HG02938 (cell line): Measurements from ENCODE around the gene KCMF1.

Source experiments
- ATAC-seq: cut with Tn5 transposase; IDR thresholded peaks from one replicate; pipeline ENCODE4 v1.9.1; 2021; ENCODE audit warnings: mild to moderate bottlenecking, moderate library complexity; ENCODE audit not compliant: unreplicated experiment

Gene KCMF1

GRCh38 chr2:85076618-85077274 is 105.8 kb downstream of the KCMF1 start:
- no peak for ATAC-seq

GRCh38 chr2:85077859-85078419 is 107.0 kb downstream of the KCMF1 start:
- no peak for ATAC-seq

DNA sequence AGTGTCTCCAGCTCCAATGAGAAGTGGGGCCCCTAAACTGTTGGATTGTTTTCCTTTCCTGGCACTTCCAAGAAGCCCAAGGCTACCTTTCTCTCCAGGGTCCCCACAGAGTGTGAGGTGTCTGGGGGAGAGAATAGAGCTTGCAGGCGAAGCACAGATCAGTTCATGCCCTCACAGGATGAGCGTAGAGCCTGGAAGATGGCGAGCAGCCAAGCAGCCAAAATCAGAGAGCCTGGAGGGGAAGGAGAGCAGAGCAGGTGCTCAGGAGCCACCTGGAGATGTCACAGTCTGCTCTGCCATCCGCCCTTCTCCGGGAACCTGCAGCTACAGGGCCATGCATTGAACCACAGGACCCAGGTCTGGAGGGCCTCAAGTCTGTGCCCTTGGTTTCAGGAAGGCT is 107.6 kb downstream of the KCMF1 start:
- ATAC-seq = no peak

- ATAC-seq = no peak
Measured at GRCh38 chr2:85083092-85083491, 112.1 kb downstream of the KCMF1 start.

DNA sequence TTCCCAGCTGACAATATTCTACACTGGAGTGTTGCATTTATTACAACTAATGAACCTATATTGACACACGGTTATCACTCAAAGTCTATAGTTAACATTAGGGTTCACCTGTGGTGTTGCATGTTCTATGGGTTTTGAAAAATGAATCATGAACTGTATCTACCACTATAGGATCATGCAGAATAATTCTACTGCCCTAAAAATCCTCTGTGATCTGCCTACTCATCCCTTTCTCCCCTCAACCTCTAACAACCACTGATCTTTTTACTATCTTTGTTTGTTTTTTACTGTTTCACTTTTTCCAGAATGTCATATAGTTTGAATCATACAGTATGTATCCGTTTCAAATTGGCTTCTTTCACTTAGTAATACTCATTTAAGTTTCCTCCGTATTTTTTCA is 114.6 kb downstream of the KCMF1 start:
- no peak for ATAC-seq

DNA sequence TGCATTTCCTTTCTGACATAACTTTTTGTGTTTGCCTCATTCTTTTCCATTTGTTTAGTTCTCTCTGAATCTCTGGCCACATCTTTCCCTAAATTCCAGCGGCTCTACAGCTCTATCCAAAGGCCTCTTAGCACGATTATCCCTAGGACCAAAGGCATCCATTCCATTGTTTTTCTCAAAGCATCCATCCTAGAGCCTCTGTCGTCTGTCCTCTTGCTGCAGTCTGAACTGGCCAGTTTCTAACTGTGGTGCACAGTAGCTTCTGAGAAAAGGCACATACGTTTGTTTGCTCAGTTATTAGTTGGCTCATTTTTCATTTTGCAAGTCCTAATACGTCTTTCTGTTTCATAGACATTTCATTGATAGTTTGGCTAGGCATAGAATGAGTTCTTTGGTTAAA is 116.6 kb downstream of the KCMF1 start:
- ATAC-seq = no peak

DNA sequence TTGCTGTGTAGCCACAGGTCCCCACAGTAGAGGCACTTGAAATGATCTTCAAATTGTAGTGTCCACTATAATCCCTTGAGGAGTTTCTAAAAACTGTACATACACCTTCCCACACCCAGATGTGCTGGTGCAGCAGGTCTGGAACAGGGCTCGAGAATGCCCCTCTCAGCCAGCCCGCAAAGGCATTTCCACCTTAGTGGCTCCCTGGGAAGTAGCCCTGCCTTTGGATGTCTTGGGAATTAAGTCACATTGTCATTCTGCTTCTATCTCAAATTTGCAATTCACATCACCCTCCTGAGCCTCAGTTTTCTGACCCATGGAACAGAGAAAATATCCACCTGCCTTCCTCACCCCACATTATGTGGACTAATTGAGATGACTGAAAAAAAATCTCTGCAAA is 118.0 kb downstream of the KCMF1 start:
- no peak for ATAC-seq

- no peak for ATAC-seq
Measured at GRCh38 chr2:85089585-85089984, 118.6 kb downstream of the KCMF1 start.

- ATAC-seq = no peak
Measured at GRCh38 chr2:85091838-85092237, 120.9 kb downstream of the KCMF1 start.

DNA sequence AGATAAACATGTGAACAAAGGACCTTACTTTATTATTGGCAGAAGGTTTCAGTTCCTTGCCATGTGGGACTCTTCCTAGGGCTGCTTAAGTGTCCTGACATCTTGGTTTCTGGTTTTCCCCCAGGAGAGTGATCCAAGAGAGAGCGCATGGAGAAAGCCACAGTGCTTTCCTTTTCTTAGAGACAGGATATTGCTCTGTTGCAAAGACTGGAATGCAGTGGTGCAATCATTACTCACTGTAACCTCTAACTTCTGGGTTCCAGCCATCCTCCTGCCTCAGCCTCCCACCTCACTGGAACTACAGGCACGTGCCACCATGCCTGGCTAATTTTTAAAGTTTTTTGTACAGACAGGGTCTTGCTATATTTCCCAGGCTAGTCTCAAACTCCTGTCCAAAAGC is 124.1 kb downstream of the KCMF1 start:
- no peak for ATAC-seq

GRCh38 chr2:85096616-85097015 is 125.7 kb downstream of the KCMF1 start:
- no peak for ATAC-seq

- ATAC-seq = no peak
Measured at GRCh38 chr2:85104228-85104627, 133.3 kb downstream of the KCMF1 start.

DNA sequence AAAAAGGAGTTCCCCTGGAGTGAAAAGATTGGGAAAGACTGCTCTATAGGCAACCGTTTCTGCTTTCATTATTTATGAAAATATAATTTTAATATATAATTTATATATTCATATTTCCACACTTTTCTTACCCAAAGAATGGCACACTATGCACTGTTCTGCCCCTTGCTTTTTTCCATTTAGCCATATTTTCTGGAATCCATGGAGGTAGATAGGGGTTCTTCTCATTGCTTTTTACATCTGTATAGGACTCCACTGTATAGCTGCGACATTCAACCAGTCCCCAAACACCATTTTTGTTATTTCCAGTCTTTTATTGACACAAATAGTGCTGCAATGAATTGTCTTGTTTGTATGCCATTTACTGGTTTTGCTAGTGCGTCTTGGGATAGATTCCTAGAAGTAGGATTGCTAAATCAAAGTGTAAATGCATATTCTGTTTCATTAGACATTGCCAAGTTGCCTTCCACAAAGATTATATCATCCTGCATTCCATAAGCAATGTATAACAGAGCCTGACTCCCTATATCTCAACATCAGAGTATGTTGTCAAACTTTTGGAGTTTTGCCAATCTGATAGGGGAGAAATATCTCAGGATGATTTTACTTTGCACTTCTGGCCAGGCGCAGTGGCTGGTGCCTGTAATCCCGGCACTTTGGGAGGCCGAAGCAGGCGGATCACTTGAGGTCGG is 135.7 kb downstream of the KCMF1 start:
- no peak for ATAC-seq
